Stomach smooth muscle (tissue), 2 donors: Measurements from ENCODE around the gene CMTM8.

Experiments used
- H3K27ac ChIP-seq: one replicate; pipeline ENCODE4 v1.7.0; 2013; ENCODE audit warnings: mild to moderate bottlenecking, low read length, inconsistent platforms
- H3K27me3 ChIP-seq, 2 donors: one replicate each; pipeline ENCODE4 v1.7.0; 2013; ENCODE audit warnings: low read length in 2 of 2; ENCODE audit not compliant: insufficient read depth in 2 of 2, control insufficient read depth in 1 of 2
- H3K36me3 ChIP-seq, 2 donors: one replicate each; pipeline ENCODE4 v1.7.0; 2013; ENCODE audit warnings: low read length in 2 of 2; ENCODE audit not compliant: control insufficient read depth in 2 of 2, insufficient read depth in 2 of 2
- H3K4me1 ChIP-seq: one replicate; pipeline ENCODE4 v1.7.0; 2013; ENCODE audit warnings: low read length; ENCODE audit not compliant: control insufficient read depth, insufficient read depth
- H3K4me3 ChIP-seq, 2 donors: one replicate each; pipeline ENCODE4 v1.7.0; 2013; ENCODE audit warnings: low read length in 2 of 2
- H3K9ac ChIP-seq, 2 donors: one replicate each; pipeline ENCODE4 v1.7.0; 2013; ENCODE audit warnings: low read length in 2 of 2, mild to moderate bottlenecking in 1 of 2
- H3K9me3 ChIP-seq, 2 donors: one replicate each; pipeline ENCODE4 v1.7.0; 2013; ENCODE audit warnings: low read length in 2 of 2; ENCODE audit not compliant: control insufficient read depth in 2 of 2
- donor health status: healthy.
- donor health status: Pancreatic carcinoma.

Gene CMTM8

DNA sequence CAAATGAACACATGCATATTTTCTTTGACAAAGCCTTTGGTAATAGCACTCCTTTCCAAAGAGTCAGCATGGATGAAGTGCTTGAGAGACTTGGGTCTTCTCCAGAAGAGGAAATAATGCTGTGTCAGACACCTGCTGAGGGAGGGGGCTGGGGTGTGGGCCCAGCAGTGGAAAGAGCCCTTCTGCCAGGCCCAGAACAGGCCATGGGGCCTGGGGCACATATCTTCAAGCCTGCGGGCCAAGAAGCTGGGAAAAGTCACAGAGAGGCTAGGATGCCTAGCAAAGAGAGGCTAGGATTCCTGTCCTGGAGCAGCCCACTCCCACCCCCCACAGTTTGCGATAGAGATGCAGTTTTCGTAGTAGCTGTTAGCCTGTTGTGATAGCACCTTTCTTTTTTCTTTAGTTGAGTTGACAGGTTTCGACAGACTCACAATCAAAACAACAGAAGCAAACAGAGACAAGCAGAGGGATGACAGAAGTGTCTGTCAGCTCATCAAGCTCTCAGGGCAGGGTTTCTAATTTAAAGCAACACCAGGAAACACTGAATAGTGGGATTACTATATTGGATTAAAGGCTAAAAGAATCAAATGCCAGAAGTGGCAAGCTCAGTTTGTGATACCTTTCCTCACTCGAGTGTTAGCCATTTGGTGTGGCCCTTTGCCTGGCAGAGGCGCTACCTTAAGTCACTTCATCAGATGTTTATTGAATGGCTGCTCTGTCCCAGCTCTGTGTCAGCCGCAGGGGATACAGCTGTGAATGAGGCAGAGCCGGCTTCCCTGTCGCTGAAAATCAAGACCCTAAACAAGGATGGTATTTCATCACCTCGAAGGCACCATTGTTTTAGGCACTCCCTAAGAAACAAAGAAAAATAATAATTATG is 172.1 kb downstream of the CMTM8 start:
- Histone ChIP-seq H3K9me3 (no peaks in the 10 kb centered on the region), H3K27me3 (peaks cover 0 to 2% of the 10 kb centered on the region in 2 donors), H3K4me1 (no peaks in the 10 kb centered on the region), H3K27ac (no peak overlapping the region), H3K9ac (no peak overlapping the region), H3K4me3 (no peak overlapping the region), H3K36me3 (no peaks in the 10 kb centered on the region)

DNA sequence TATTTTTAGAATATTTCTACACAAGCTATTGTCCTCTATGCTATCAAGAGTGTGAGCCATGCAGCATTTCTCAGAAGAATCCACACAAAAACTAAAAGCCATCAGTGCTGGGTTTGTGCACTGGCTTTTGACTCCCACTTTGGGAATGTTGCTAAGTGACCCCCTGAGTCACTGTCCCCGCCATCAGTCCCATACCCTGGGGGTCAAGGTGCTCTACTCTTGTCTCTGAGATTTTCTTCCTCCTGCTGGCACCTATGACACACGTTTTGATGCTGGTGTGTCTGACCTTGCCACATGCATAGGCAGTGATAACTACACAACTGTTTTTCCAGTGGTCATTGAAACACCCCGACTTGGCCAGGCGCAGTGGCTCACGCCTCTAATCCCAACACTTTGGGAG is 173.0 kb downstream of the CMTM8 start:
- Histone ChIP-seq H3K9ac (no peak overlapping the region), H3K4me1 (no peaks in the 10 kb centered on the region), H3K27ac (no peak overlapping the region), H3K4me3 (no peak overlapping the region), H3K27me3 (peaks cover 0 to 2% of the 10 kb centered on the region in 2 donors), H3K36me3 (no peaks in the 10 kb centered on the region), H3K9me3 (no peaks in the 10 kb centered on the region)

- H3K27ac ChIP-seq, result no peak overlapping the region
- no peak overlapping the region for H3K4me3 ChIP-seq
- H3K4me1 ChIP-seq, result no peaks in the 10 kb centered on the region
- H3K9me3 ChIP-seq, result no peaks in the 10 kb centered on the region
- H3K9ac ChIP-seq, result no peak overlapping the region
- peaks cover 2 to 5% of the 10 kb centered on the region in 2 donors for H3K27me3 ChIP-seq
- H3K36me3 ChIP-seq, result no peaks in the 10 kb centered on the region
Observed at GRCh38 chr3:32412887-32413286, 174.4 kb downstream of the CMTM8 start.

DNA sequence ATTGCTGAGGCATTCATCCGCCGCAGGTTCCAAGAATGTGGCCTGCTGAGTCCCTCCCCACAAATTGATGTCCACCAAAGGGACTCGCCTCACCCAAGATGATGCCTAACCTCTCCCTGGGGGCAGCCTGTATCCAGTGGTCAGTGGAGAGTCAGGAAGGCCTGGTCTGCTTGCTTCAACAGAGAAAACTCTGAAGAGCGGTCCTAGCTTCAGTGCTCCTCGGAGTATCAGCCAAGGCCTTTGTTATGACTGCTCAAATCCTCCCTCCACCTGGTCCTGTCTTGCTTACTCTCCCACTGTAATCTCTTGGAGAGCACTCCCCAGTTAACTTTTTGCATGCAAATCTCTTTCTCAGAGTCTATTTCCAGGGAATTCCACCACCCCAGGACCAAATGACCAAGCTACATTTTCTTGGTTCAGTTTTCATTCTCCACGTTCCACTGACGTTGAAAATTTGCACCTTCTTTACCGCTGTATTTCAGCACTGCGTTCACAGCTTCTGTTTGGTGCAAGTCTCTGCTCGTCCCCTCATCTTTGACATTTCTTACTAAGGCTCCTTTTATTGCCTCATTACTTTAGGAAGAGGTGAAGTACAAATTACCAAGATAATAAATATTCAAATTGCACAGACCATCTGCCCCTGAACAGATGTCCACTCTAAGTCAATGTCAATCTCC is 175.5 kb downstream of the CMTM8 start:
- Histone ChIP-seq H3K36me3 (no peaks in the 10 kb centered on the region), H3K27ac (no peak overlapping the region), H3K4me3 (no peak overlapping the region), H3K9me3 (no peaks in the 10 kb centered on the region), H3K4me1 (no peaks in the 10 kb centered on the region), H3K9ac (no peak overlapping the region), H3K27me3 (peaks cover 2 to 6% of the 10 kb centered on the region in 2 donors)

- no peak overlapping the region for H3K27ac ChIP-seq
- no peaks in the 10 kb centered on the region for H3K9me3 ChIP-seq
- H3K9ac ChIP-seq, result no peak overlapping the region
- peaks cover 2 to 6% of the 10 kb centered on the region in 2 donors for H3K27me3 ChIP-seq
- H3K4me3 ChIP-seq, result no peak overlapping the region
- no peaks in the 10 kb centered on the region for H3K4me1 ChIP-seq
- H3K36me3 ChIP-seq, result no peaks in the 10 kb centered on the region
Observed at GRCh38 chr3:32414522-32415202, 176.2 kb downstream of the CMTM8 start.

- Histone ChIP-seq H3K4me3 (no peak overlapping the region), H3K9me3 (no peaks in the 10 kb centered on the region), H3K36me3 (no peaks in the 10 kb centered on the region), H3K27ac (no peak overlapping the region), H3K9ac (no peak overlapping the region), H3K27me3 (peaks cover under 1 to 8% of the 10 kb centered on the region in 2 donors), H3K4me1 (peaks cover 24% of the 10 kb centered on the region)
Observed at GRCh38 chr3:32419742-32420125, 181.3 kb downstream of the CMTM8 start.
